GM23248 (cell line): Measurements from ENCODE around the gene ROM1.

Experiments
- EZH2 ChIP-seq: fragments of 200-600 bp; sonication (generic); IDR thresholded peaks from 2 replicates; pipeline ENCODE4 v1.6.1; 2018; ENCODE audit warnings: antibody characterized with exemption, mild to moderate bottlenecking; ENCODE audit not compliant: insufficient read depth, poor library complexity, severe bottlenecking
- EZH2phosphoT487 ChIP-seq: fragments of 200-600 bp; sonication (generic); IDR thresholded peaks from 2 replicates; pipeline ENCODE4 v1.6.1; 2018; ENCODE audit warnings: antibody characterized with exemption, moderate library complexity, mild to moderate bottlenecking, low read depth; ENCODE audit not compliant: insufficient read depth

DNA sequence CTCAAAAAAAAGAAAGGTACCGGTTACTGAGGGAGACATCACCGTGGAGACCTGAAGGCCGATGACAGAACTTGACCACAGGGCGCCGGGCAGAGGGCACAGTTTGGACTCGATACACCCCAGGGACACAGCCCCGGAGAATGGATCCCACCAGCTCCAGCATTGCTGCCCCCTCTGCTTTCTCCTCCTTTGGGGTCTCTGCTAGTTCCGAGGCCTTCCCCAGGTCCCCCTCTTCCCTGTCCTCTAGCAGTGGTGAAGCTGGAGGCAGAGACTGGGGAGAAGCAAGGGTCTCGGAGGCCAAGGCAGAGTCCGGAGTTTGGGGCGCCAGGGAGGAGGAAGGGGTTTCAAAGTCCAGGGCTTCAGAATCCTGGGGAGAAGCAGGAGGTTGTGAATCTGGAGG, 34.5 kb upstream of the ROM1 start:
- TF ChIP-seq EZH2 (no peak), EZH2phosphoT487 (no peak)
